Measurements from ENCODE around the gene CD40LG.

The CD40LG gene

DNA sequence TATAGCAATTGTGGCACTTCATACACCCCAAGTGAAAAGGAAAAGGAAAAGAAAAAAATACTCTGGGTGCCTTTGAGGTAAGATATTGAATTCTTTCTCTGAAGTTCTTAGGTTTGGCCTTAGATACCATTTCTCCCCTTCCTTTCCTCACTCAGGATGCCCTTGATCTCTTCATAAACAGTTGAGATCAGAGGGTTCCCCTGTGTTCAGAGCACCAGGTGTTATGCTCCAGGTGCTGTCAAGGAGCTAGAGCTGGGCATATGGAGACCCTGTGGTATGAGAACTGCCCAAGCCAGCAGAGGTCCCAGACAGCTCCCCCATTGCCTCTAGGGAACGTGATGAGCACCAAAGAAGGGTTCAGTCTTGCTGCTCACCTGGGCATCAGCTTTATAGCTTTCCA is 17.1 kb upstream of the CD40LG start:
- no peaks in the 10 kb centered on the region for H3K9me3 ChIP-seq (ENCODE audit: insufficient read depth, low read length)
- no peak overlapping the region for H3K4me3 ChIP-seq (ENCODE audit: insufficient read depth, low read length, poor library complexity, severe bottlenecking)
- H3F3A ChIP-seq (ENCODE audit: insufficient read depth) = no peaks in the 10 kb centered on the region
- no peaks in the 10 kb centered on the region for H3K36me3 ChIP-seq (ENCODE audit: low read length)
- no peak overlapping the region for H3K4me2 ChIP-seq (ENCODE audit: low read depth, low read length, poor library complexity, severe bottlenecking)
- H3K79me2 ChIP-seq (ENCODE audit: insufficient read depth, low read length) = no peaks in the 10 kb centered on the region
- no peak overlapping the region for H3K9ac ChIP-seq (ENCODE audit: low read length)
- TF ChIP-seq, protein P1, sequence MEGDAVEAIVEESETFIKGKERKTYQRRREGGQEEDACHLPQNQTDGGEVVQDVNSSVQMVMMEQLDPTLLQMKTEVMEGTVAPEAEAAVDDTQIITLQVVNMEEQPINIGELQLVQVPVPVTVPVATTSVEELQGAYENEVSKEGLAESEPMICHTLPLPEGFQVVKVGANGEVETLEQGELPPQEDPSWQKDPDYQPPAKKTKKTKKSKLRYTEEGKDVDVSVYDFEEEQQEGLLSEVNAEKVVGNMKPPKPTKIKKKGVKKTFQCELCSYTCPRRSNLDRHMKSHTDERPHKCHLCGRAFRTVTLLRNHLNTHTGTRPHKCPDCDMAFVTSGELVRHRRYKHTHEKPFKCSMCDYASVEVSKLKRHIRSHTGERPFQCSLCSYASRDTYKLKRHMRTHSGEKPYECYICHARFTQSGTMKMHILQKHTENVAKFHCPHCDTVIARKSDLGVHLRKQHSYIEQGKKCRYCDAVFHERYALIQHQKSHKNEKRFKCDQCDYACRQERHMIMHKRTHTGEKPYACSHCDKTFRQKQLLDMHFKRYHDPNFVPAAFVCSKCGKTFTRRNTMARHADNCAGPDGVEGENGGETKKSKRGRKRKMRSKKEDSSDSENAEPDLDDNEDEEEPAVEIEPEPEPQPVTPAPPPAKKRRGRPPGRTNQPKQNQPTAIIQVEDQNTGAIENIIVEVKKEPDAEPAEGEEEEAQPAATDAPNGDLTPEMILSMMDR (IDR thresholded peaks at IDR 0.05; ENCODE audit: insufficient read depth, low read length, poor library complexity, severe bottlenecking) = no peak
- TF ChIP-seq EZH2phosphoT487 (conservative IDR thresholded peaks at IDR 0.05; ENCODE audit: low read length) = no peak
- H2AFZ ChIP-seq (ENCODE audit: low read depth, low read length, severe bottlenecking) = no peak overlapping the region
- H3K9me2 ChIP-seq (replicated peaks; ENCODE audit: insufficient read depth, low read length) = no peaks in the 10 kb centered on the region
- no peaks in the 10 kb centered on the region for H4K20me1 ChIP-seq (ENCODE audit: low read depth, low read length)
- no peaks in the 10 kb centered on the region for H3K27me3 ChIP-seq (ENCODE audit: low read length)
- H3K27ac ChIP-seq (ENCODE audit: low read depth, low read length) = no peak overlapping the region

DNA sequence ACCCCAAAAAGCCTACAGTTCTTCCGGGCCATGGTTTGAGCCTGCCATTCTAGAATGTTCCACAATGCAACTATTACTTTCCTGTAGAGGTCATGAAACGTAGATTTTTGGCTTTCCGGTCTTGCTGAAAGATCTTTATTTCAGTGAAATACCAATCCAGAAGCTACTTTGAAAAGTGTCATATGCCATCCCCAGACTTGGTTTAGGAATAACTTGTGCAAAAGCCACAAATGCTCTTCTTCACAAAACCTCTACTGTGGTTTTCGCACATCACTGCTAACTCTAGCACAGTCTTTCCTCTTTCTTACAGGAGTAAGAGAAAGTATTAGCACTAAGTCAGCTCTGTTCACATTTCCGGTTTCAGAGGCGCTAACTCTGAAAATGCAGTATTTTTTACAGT is 12.7 kb upstream of the CD40LG start:
- no peaks in the 10 kb centered on the region for H3K9me3 ChIP-seq (ENCODE audit: insufficient read depth, low read length)

DNA sequence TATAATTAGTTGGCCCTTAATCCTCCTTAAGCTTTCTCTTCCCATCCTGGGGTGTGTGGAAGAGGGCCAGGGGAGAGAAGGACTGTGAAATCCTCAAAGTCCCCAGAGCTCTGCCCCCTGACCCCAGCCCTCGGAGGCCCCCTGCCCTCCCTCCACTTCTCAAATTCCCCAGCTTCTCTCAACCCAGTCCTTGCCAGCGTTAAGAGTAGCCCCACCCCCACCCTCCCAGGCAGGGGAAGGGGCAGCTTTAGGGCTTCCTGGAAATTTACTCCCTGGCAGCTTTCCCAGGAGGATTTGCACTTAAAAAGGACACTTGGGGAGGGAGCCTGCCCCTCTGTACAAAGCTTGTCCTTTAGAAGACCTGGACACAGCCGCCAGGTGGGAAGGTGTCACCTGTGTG is 11.8 kb upstream of the CD40LG start:
- Histone ChIP-seq H3K79me2 (ENCODE audit: insufficient read depth, low read length) (no peaks in the 10 kb centered on the region), H3K9ac (ENCODE audit: low read length) (no peak overlapping the region), H3K4me2 (ENCODE audit: low read depth, low read length, poor library complexity, severe bottlenecking) (no peak overlapping the region), H3K36me3 (ENCODE audit: low read length) (no peaks in the 10 kb centered on the region), H3K4me3 (ENCODE audit: insufficient read depth, low read length, poor library complexity, severe bottlenecking) (no peak overlapping the region), H3K9me2 (replicated peaks; ENCODE audit: insufficient read depth, low read length) (no peaks in the 10 kb centered on the region), H3K27ac (ENCODE audit: low read depth, low read length) (no peak overlapping the region), H3K9me3 (ENCODE audit: insufficient read depth, low read length) (no peaks in the 10 kb centered on the region), H3F3A (ENCODE audit: insufficient read depth) (no peaks in the 10 kb centered on the region), H4K20me1 (ENCODE audit: low read depth, low read length) (no peaks in the 10 kb centered on the region), H2AFZ (ENCODE audit: low read depth, low read length, severe bottlenecking) (no peak overlapping the region), H3K27me3 (ENCODE audit: low read length) (no peaks in the 10 kb centered on the region)
- TF ChIP-seq, protein P1 (IDR thresholded peaks at IDR 0.05; ENCODE audit: insufficient read depth, low read length, poor library complexity, severe bottlenecking) = no peak
- TF ChIP-seq EZH2phosphoT487 (conservative IDR thresholded peaks at IDR 0.05; ENCODE audit: low read length) = no peak

More for the DNA sequence above, 12.7 kb upstream of the CD40LG start:
- no peak overlapping the region for H3K27ac ChIP-seq (ENCODE audit: low read depth, low read length)
- no peak for TF ChIP-seq EZH2phosphoT487 (conservative IDR thresholded peaks at IDR 0.05; ENCODE audit: low read length)
- TF ChIP-seq, protein P1 (IDR thresholded peaks at IDR 0.05; ENCODE audit: insufficient read depth, low read length, poor library complexity, severe bottlenecking) = no peak
- no peak overlapping the region for H2AFZ ChIP-seq (ENCODE audit: low read depth, low read length, severe bottlenecking)
- no peak overlapping the region for H3K9ac ChIP-seq (ENCODE audit: low read length)
- no peak overlapping the region for H3K4me2 ChIP-seq (ENCODE audit: low read depth, low read length, poor library complexity, severe bottlenecking)
- H3K9me2 ChIP-seq (replicated peaks; ENCODE audit: insufficient read depth, low read length) = no peaks in the 10 kb centered on the region
- no peaks in the 10 kb centered on the region for H3F3A ChIP-seq (ENCODE audit: insufficient read depth)
- H4K20me1 ChIP-seq (ENCODE audit: low read depth, low read length) = no peaks in the 10 kb centered on the region
- H3K79me2 ChIP-seq (ENCODE audit: insufficient read depth, low read length) = no peaks in the 10 kb centered on the region
- H3K36me3 ChIP-seq (ENCODE audit: low read length) = no peaks in the 10 kb centered on the region
- H3K4me3 ChIP-seq (ENCODE audit: insufficient read depth, low read length, poor library complexity, severe bottlenecking) = no peak overlapping the region
- no peaks in the 10 kb centered on the region for H3K27me3 ChIP-seq (ENCODE audit: low read length)

Measured in SU-DHL-6 (cell line).